ENCODE data around the gene DYSF. TPM values are rescaled to one million over a fixed set of nuclear protein-coding genes. Genes with fewer than 3 reads are reported as not detected.

DYSF gene
- total RNA-seq, 1 donor = 0.18 TPM

GRCh38 chr2:71697106-71698004 is 244.0 kb downstream of the DYSF start:
- TF ChIP-seq, protein P1, sequence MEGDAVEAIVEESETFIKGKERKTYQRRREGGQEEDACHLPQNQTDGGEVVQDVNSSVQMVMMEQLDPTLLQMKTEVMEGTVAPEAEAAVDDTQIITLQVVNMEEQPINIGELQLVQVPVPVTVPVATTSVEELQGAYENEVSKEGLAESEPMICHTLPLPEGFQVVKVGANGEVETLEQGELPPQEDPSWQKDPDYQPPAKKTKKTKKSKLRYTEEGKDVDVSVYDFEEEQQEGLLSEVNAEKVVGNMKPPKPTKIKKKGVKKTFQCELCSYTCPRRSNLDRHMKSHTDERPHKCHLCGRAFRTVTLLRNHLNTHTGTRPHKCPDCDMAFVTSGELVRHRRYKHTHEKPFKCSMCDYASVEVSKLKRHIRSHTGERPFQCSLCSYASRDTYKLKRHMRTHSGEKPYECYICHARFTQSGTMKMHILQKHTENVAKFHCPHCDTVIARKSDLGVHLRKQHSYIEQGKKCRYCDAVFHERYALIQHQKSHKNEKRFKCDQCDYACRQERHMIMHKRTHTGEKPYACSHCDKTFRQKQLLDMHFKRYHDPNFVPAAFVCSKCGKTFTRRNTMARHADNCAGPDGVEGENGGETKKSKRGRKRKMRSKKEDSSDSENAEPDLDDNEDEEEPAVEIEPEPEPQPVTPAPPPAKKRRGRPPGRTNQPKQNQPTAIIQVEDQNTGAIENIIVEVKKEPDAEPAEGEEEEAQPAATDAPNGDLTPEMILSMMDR (IDR thresholded peaks at IDR 0.05; ENCODE audit: insufficient read depth, low read length) = no peak
- H3K4me3 ChIP-seq (ENCODE audit: low read depth, low read length) = no peak overlapping the region
- no peak for DNase-seq (ENCODE audit: low read depth)

DNA sequence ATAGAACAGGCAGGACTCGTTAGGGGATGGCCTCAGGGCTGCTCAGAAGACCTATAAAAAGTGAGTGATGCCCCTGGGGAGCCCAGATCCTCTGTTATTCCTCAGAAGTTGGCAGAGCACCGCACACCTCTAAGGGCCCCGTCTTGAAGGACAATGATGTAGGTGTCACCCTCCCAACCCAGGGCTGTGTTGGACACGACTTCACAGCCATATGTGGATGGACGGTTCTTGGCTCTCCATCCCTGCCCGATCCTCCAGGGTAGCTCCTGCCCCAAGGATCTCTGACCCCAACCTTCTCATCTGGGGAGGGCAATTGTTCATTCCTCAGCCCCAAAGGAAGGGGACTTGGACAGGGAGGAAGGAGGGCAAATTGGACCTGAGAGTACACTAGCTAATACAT is 246.1 kb downstream of the DYSF start:
- DNase-seq (ENCODE audit: low read depth) = no peak
- no peak overlapping the region for H3K4me3 ChIP-seq (ENCODE audit: low read depth, low read length)
- TF ChIP-seq, protein P1 (IDR thresholded peaks at IDR 0.05; ENCODE audit: insufficient read depth, low read length) = no peak

DNA sequence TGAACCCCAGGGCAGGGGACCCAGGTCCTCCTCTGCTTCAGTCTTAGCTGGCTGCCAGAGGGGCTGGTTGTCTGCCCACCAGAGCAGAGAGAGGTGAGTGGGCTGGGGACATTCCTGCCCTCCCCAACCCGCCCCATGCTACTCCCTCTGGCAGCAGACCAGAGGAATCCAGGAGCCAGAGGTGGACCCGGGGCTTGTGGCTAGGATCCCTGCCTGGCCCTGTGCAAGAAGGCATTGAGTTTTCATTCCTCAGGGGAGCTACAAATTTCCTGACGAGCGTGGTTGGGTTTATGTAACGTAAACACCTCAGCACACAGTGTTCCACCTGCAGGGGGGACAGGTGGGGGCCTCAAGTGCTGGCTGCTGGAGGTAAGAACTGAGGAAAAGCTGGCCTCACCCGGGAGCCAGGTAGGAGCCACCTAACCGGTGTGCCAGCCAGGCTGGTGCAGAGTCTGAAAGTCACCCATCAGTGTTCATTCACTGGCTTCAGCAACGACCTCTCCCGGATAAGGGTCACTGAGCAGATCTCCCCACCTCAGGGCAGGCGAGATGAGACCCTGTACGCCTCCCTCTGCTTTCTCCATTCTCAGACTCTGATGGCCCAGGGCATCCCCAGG is 246.8 kb downstream of the DYSF start:
- TF ChIP-seq, protein P1 (IDR thresholded peaks at IDR 0.05; ENCODE audit: insufficient read depth, low read length) = no peak

GRCh38 chr2:71700658-71701397 is 247.5 kb downstream of the DYSF start:
- TF ChIP-seq, protein P1 (IDR thresholded peaks at IDR 0.05; ENCODE audit: insufficient read depth, low read length) = no peak
- no peak overlapping the region for H3K4me3 ChIP-seq (ENCODE audit: low read depth, low read length)
- peak; percentile 28 for DNase-seq (ENCODE audit: low read depth)

More for the DNA sequence above, 246.8 kb downstream of the DYSF start:
- no peak overlapping the region for H3K4me3 ChIP-seq (ENCODE audit: low read depth, low read length)
- no peak for DNase-seq (ENCODE audit: low read depth)

GRCh38 chr2:71702071-71702970 is 249.0 kb downstream of the DYSF start:
- TF ChIP-seq, protein P1 (IDR thresholded peaks at IDR 0.05; ENCODE audit: insufficient read depth, low read length) = no peak
- no peak for DNase-seq (ENCODE audit: low read depth)
- no peak overlapping the region for H3K4me3 ChIP-seq (ENCODE audit: low read depth, low read length)

All from fibroblast of the aortic adventitia (primary cell).